DND-41 (cell line): ENCODE data around the gene ST6GALNAC3.

Source experiments
- ATAC-seq: fragments of 200-7000 bp; cut with Tn5 transposase; 3 replicates; pipeline ENCODE4 v1.9.1; 2021; ENCODE audit warnings: low read depth; ENCODE audit not compliant: insufficient read depth
- DNase-seq: peaks from one replicate; pipeline ENCODE4 v3.0.0-alpha.2; 2020
- H2AFZ ChIP-seq: 2 replicates; pipeline ENCODE4 v1.6.0; 2012; ENCODE audit warnings: low read depth, low read length
- H3K27ac ChIP-seq: 2 replicates; pipeline ENCODE4 v1.5.1; 2012; ENCODE audit warnings: low read length, inconsistent platforms
- H3K27me3 ChIP-seq: fragments of 200-600 bp; sonication (generic); 2 replicates; pipeline ENCODE4 v1.6.0; 2012; ENCODE audit warnings: low read length, mild to moderate bottlenecking, inconsistent platforms; ENCODE audit not compliant: insufficient read depth, poor library complexity
- H3K36me3 ChIP-seq: 2 replicates; pipeline ENCODE4 v1.5.1; 2012; ENCODE audit warnings: low read length, inconsistent platforms; ENCODE audit not compliant: insufficient read depth
- H3K4me1 ChIP-seq: 2 replicates; pipeline ENCODE4 v1.5.1; 2012; ENCODE audit warnings: mild to moderate bottlenecking, low read length; ENCODE audit not compliant: insufficient read depth
- H3K4me2 ChIP-seq: 2 replicates; pipeline ENCODE4 v1.6.0; 2012; ENCODE audit warnings: mild to moderate bottlenecking, moderate library complexity, low read length, inconsistent platforms; ENCODE audit not compliant: insufficient read depth
- H3K4me3 ChIP-seq, 2 experiments: fragments of 200-600 bp in 1 of 2; shearing (Covaris generic) in 1 of 2; 2 replicates each; pipeline ENCODE4 v1.5.1; 2012 to 2016; ENCODE audit warnings: inconsistent platforms in 2 of 2, low read length in 2 of 2, mild to moderate bottlenecking in 2 of 2, low read depth in 1 of 2, moderate library complexity in 1 of 2
- H3K79me2 ChIP-seq: 2 replicates; pipeline ENCODE4 v1.6.0; 2012; ENCODE audit warnings: low read length, inconsistent platforms; ENCODE audit not compliant: insufficient read depth
- H3K9ac ChIP-seq: 2 replicates; pipeline ENCODE4 v1.6.0; 2012; ENCODE audit warnings: low read depth, mild to moderate bottlenecking, inconsistent platforms, low read length, moderate library complexity
- H3K9me3 ChIP-seq: 2 replicates; pipeline ENCODE4 v1.5.1; 2012; ENCODE audit warnings: low read length, moderate library complexity, mild to moderate bottlenecking, inconsistent platforms; ENCODE audit not compliant: insufficient read depth, severe bottlenecking
- H4K20me1 ChIP-seq: 2 replicates; pipeline ENCODE4 v1.6.0; 2012; ENCODE audit warnings: low read length; ENCODE audit not compliant: insufficient read depth
- EZH2 ChIP-seq: IDR thresholded peaks from 3 replicates; pipeline ENCODE4 v1.6.1; 2012; ENCODE audit warnings: borderline replicate concordance, low read depth, mild to moderate bottlenecking, moderate library complexity, low read length, inconsistent platforms; ENCODE audit not compliant: severe bottlenecking
- TF ChIP-seq, protein P1 (sequence below): IDR thresholded peaks from 2 replicates; pipeline ENCODE4 v1.5.1; 2012; ENCODE audit warnings: borderline replicate concordance, low read length, moderate library complexity, mild to moderate bottlenecking; ENCODE audit not compliant: poor library complexity, severe bottlenecking; ENCODE audit errors: extremely low read depth

ST6GALNAC3 gene

DNA sequence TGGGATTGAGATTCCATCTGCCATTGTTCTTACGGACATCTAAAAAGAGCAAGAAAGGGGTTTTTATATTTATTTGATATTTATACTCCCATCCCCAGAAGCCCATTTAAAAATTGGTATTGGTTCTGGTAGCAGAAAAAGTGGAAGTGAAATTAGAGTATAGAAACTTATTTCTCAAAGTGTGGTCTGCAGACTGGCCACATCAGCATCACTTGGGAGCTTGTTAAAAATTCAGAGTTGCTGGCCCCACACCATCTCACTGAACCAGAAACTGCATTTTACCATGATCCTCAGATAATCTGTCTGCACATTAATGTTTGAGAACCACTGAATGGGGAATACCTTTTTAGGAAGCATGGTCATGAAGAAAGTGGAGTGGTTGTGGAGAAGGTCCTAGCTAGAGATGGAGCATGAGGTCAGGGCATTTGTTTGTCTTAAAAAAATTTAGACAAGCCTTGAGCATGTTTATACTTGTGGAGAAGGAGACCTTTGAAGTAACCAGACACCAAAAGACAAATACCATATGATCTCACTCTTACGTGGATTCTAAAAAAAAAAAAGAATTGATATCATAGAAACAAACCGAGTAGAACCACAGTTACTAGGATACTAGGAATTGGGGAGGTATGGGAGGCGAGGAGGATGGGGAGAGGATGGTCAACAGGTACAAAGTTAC lies 116.3 kb downstream of the ST6GALNAC3 start:
- H3K27ac ChIP-seq, result no peak overlapping the region
- no peak overlapping the region for H2AFZ ChIP-seq
- no peak for ATAC-seq
- no peak overlapping the region for H3K4me3 ChIP-seq
- H4K20me1 ChIP-seq, result no peaks in the 10 kb centered on the region
- no peaks in the 10 kb centered on the region for H3K79me2 ChIP-seq
- H3K9me3 ChIP-seq, result no peaks in the 10 kb centered on the region
- no peak for TF ChIP-seq EZH2
- TF ChIP-seq, protein P1, sequence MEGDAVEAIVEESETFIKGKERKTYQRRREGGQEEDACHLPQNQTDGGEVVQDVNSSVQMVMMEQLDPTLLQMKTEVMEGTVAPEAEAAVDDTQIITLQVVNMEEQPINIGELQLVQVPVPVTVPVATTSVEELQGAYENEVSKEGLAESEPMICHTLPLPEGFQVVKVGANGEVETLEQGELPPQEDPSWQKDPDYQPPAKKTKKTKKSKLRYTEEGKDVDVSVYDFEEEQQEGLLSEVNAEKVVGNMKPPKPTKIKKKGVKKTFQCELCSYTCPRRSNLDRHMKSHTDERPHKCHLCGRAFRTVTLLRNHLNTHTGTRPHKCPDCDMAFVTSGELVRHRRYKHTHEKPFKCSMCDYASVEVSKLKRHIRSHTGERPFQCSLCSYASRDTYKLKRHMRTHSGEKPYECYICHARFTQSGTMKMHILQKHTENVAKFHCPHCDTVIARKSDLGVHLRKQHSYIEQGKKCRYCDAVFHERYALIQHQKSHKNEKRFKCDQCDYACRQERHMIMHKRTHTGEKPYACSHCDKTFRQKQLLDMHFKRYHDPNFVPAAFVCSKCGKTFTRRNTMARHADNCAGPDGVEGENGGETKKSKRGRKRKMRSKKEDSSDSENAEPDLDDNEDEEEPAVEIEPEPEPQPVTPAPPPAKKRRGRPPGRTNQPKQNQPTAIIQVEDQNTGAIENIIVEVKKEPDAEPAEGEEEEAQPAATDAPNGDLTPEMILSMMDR, result no peak
- H3K27me3 ChIP-seq, result no peaks in the 10 kb centered on the region
- DNase-seq, result no peak
- H3K4me1 ChIP-seq, result no peaks in the 10 kb centered on the region
- H3K36me3 ChIP-seq, result no peaks in the 10 kb centered on the region
- H3K9ac ChIP-seq, result no peak overlapping the region
- H3K4me2 ChIP-seq, result no peak overlapping the region

DNA sequence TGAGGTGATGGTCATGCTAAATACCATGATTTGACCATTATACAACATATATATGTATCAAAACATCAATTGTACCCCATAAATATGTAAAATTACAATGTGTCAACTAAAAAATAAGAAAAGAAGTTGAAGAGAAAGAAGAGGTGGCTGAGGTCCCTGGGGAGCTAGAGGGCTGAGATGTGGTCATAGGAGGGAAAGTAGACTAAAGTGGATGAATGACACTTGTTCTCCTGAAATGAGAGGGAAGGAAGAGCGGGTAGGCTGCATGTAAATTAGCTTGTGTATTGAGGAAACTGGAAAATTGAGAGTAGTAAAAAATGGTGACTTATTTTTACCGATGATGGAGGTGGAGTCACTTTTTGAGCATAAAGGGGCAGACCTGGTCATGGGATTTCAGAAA lies 117.0 kb downstream of the ST6GALNAC3 start:
- DNase-seq (no peak), ATAC-seq (no peak)
- Histone ChIP-seq H2AFZ (no peak overlapping the region), H3K36me3 (no peaks in the 10 kb centered on the region), H3K9ac (no peak overlapping the region), H3K4me3 (no peak overlapping the region), H3K27me3 (no peaks in the 10 kb centered on the region), H3K4me1 (no peaks in the 10 kb centered on the region), H3K79me2 (no peaks in the 10 kb centered on the region), H4K20me1 (no peaks in the 10 kb centered on the region), H3K27ac (no peak overlapping the region), H3K9me3 (no peaks in the 10 kb centered on the region), H3K4me2 (no peak overlapping the region)
- TF ChIP-seq EZH2, result no peak
- TF ChIP-seq, protein P1, result no peak

GRCh38 chr1:76198452-76198851 lies 123.9 kb downstream of the ST6GALNAC3 start:
- Histone ChIP-seq H3K9me3 (no peaks in the 10 kb centered on the region), H3K4me2 (no peak overlapping the region), H3K9ac (no peak overlapping the region), H2AFZ (no peak overlapping the region), H3K79me2 (no peaks in the 10 kb centered on the region), H3K27ac (no peak overlapping the region), H3K27me3 (no peaks in the 10 kb centered on the region), H3K4me1 (no peaks in the 10 kb centered on the region), H3K36me3 (no peaks in the 10 kb centered on the region), H4K20me1 (no peaks in the 10 kb centered on the region), H3K4me3 (no peak overlapping the region)
- ATAC-seq, result no peak
- no peak for DNase-seq
- TF ChIP-seq, protein P1, result no peak
- TF ChIP-seq EZH2, result no peak
